Measurements from ENCODE around the gene NPR3. TPM values are rescaled to one million over a fixed set of nuclear protein-coding genes. Genes with fewer than 3 reads are reported as not detected.

Gene NPR3
- total RNA-seq, 2 experiments from 2014 or later, result 0.05 to 0.16 TPM

- H3K27ac Mint-ChIP-seq, result no peak overlapping the region
- peaks cover 3% of the 10 kb centered on the region for H3K4me1 Mint-ChIP-seq (ENCODE audit: low read depth)
- DNase-seq (no peak), ATAC-seq (no peak)
- no peak overlapping the region for H3K4me3 Mint-ChIP-seq
- intact Hi-C loops (cut with micrococcal nuclease), result no loop called here
- H3K27me3 Mint-ChIP-seq, result no peaks in the 10 kb centered on the region
- POLR2A ChIA-PET, result no interaction called here
- TF ChIP-seq CTCF (IDR thresholded peaks at IDR 0.05), result no peak
- H3K9me3 Mint-ChIP-seq, result peaks cover 4% of the 10 kb centered on the region
- H3K36me3 Mint-ChIP-seq (ENCODE audit: low read depth), result no peaks in the 10 kb centered on the region
- CTCF ChIA-PET, result no interaction called here
Measured at GRCh38 chr5:32834251-32834650, 123.1 kb downstream of the NPR3 start.

- Mint-ChIP-seq H3K4me1 (ENCODE audit: low read depth) (peaks cover 3% of the 10 kb centered on the region), H3K9me3 (peaks cover 4% of the 10 kb centered on the region), H3K27me3 (no peaks in the 10 kb centered on the region), H3K27ac (no peak overlapping the region), H3K4me3 (no peak overlapping the region), H3K36me3 (ENCODE audit: low read depth) (no peaks in the 10 kb centered on the region)
- intact Hi-C loops (cut with micrococcal nuclease), result no loop called here
- TF ChIP-seq CTCF (IDR thresholded peaks at IDR 0.05), result no peak
- no peak for ATAC-seq
- POLR2A ChIA-PET, result no interaction called here
- DNase-seq, result no peak
- CTCF ChIA-PET, result no interaction called here
Measured at GRCh38 chr5:32836176-32836575, 125.1 kb downstream of the NPR3 start.

DNA sequence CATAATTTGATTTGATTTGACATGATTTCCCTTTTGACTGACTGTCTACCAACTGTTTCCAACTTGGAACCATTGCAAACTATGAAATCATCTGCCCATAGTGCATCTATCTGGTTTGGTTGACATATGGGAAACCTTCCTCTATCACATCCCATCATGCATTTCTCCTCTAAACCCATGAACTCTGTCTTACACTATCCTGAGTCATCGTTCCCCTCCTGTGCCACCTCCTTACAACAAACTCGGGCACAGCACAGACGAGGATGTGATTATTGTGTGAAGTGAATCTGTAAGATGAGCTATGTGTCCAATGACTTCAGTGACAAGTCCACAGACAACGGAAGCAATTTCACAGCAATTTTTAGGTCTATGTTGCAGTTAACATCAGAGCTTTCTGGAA is 126.1 kb downstream of the NPR3 start:
- intact Hi-C loops (cut with micrococcal nuclease), result no loop called here
- no peaks in the 10 kb centered on the region for H3K27me3 Mint-ChIP-seq
- H3K4me1 Mint-ChIP-seq (ENCODE audit: low read depth), result peaks cover 3% of the 10 kb centered on the region
- no peak overlapping the region for H3K27ac Mint-ChIP-seq
- CTCF ChIA-PET, result no interaction called here
- POLR2A ChIA-PET, result no interaction called here
- peaks cover 4% of the 10 kb centered on the region for H3K9me3 Mint-ChIP-seq
- no peak for TF ChIP-seq CTCF (IDR thresholded peaks at IDR 0.05)
- DNase-seq (no peak), ATAC-seq (no peak)
- H3K36me3 Mint-ChIP-seq (ENCODE audit: low read depth), result no peaks in the 10 kb centered on the region
- H3K4me3 Mint-ChIP-seq, result no peak overlapping the region

DNA sequence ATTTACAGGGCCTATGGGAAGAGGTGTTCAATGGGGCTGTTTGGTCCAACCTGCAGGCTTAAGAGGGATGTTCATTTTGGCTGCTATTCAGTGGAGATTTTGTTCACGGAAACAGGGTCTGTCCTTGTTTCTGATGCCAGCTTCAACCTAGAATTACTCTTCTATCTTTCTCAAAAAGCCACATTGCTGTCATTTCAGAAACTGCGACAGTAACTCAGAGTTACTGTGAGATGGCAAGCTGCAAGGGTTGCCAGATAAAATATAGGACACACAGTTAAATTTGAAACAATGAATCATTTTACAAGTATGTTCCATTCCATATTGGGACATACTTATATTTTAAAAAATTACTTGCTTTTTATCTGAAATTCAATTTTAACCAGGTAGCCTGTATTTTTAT is 128.0 kb downstream of the NPR3 start:
- ATAC-seq (no peak), DNase-seq (no peak)
- Mint-ChIP-seq H3K4me3 (no peak overlapping the region), H3K27ac (no peak overlapping the region), H3K27me3 (no peaks in the 10 kb centered on the region), H3K36me3 (ENCODE audit: low read depth) (no peaks in the 10 kb centered on the region), H3K4me1 (ENCODE audit: low read depth) (peaks cover 3% of the 10 kb centered on the region), H3K9me3 (peaks cover 4% of the 10 kb centered on the region)
- ChIA-PET CTCF (no interaction called here), POLR2A (no interaction called here)
- intact Hi-C loops (cut with micrococcal nuclease), result no loop called here
- no peak for TF ChIP-seq CTCF (IDR thresholded peaks at IDR 0.05)

GRCh38 chr5:32840606-32841005 is 129.5 kb downstream of the NPR3 start:
- Mint-ChIP-seq H3K27ac (no peak overlapping the region), H3K4me1 (ENCODE audit: low read depth) (no peaks in the 10 kb centered on the region), H3K9me3 (peaks cover 2% of the 10 kb centered on the region), H3K36me3 (ENCODE audit: low read depth) (no peaks in the 10 kb centered on the region), H3K4me3 (no peak overlapping the region), H3K27me3 (no peaks in the 10 kb centered on the region)
- intact Hi-C loops (cut with micrococcal nuclease), result no loop called here
- ATAC-seq, result no peak
- ChIA-PET POLR2A (no interaction called here), CTCF (no interaction called here)
- TF ChIP-seq CTCF (IDR thresholded peaks at IDR 0.05), result no peak
- DNase-seq, result no peak

Other genes with a start within 250 kb of the NPR3 start
- gene SUB1, start 125.8 kb upstream of the NPR3 start, total RNA-seq, result 100 to 1,000 TPM; 403 to 431 TPM